Nephron progenitor cell (in vitro differentiated cells): ENCODE results near the gene CSRP1.

ENCODE experiments used
- DNase-seq: peaks from one replicate; pipeline ENCODE4 v3.0.0; 2021
- H3K27ac Mint-ChIP-seq: 2 replicates; pipeline ENCODE4 v1.8.0; 2021; ENCODE audit warnings: mild to moderate bottlenecking, moderate library complexity, mixed read lengths
- H3K27me3 Mint-ChIP-seq: 2 replicates; pipeline ENCODE4 v1.8.0; 2021; ENCODE audit warnings: mild to moderate bottlenecking, low read depth, mixed read lengths; ENCODE audit not compliant: poor library complexity
- H3K36me3 Mint-ChIP-seq: 2 replicates; pipeline ENCODE4 v1.8.0; 2021; ENCODE audit warnings: low read depth, mixed read lengths
- H3K4me1 Mint-ChIP-seq: 2 replicates; pipeline ENCODE4 v1.8.0; 2021; ENCODE audit warnings: mixed read lengths
- H3K4me3 Mint-ChIP-seq: 2 replicates; pipeline ENCODE4 v1.8.0; 2021; ENCODE audit warnings: mild to moderate bottlenecking, moderate library complexity, mixed read lengths
- H3K9me3 Mint-ChIP-seq: 2 replicates; pipeline ENCODE4 v1.8.0; 2021; ENCODE audit warnings: mild to moderate bottlenecking, moderate library complexity, mixed read lengths
- CTCF ChIP-seq: fragments of 200-600 bp; sonication (generic); IDR thresholded peaks from 2 replicates; pipeline ENCODE4 v1.5.0; 2021; ENCODE audit warnings: antibody characterized with exemption

The CSRP1 gene

GRCh38 chr1:201538612-201539551 lies 32.0 kb upstream of the CSRP1 start, which contains the start of gene NAV1:
TSS of gene NAV1 (plus strand) at chr1:201539127. CDS start at chr1:201622885, 83,758 bp downstream.
- H3K4me3 Mint-ChIP-seq, result peak within 1 kb of the TSS; percentile 83
- peaks cover 48% of the 10 kb centered on the region for H3K4me1 Mint-ChIP-seq
- no peak for TF ChIP-seq CTCF
- H3K9me3 Mint-ChIP-seq, result no peaks in the 10 kb centered on the region
- DNase-seq, result peak; percentile 80
- peaks cover 90% of the 10 kb centered on the region for H3K27me3 Mint-ChIP-seq
- H3K36me3 Mint-ChIP-seq, result no peaks in the 10 kb centered on the region
- H3K27ac Mint-ChIP-seq, result no peak within 1 kb of the TSS

- Mint-ChIP-seq H3K4me1 (peaks cover 48% of the 10 kb centered on the region), H3K4me3 (peak overlapping the region; percentile 82), H3K9me3 (no peaks in the 10 kb centered on the region), H3K27ac (no peak overlapping the region), H3K27me3 (peaks cover 90% of the 10 kb centered on the region), H3K36me3 (no peaks in the 10 kb centered on the region)
- no peak for DNase-seq
- no peak for TF ChIP-seq CTCF
Observed at GRCh38 chr1:201537891-201538611, 31.1 kb upstream of the CSRP1 start.

- Mint-ChIP-seq H3K27ac (no peak overlapping the region), H3K36me3 (no peaks in the 10 kb centered on the region), H3K27me3 (peaks cover 90% of the 10 kb centered on the region), H3K9me3 (no peaks in the 10 kb centered on the region), H3K4me3 (no peak overlapping the region), H3K4me1 (peaks cover 48% of the 10 kb centered on the region)
- TF ChIP-seq CTCF, result no peak
- DNase-seq, result no peak
Observed at GRCh38 chr1:201537467-201537866, 30.5 kb upstream of the CSRP1 start.

GRCh38 chr1:201537028-201537427 lies 30.1 kb upstream of the CSRP1 start:
- H3K27me3 Mint-ChIP-seq, result peaks cover 85% of the 10 kb centered on the region
- no peak for TF ChIP-seq CTCF
- no peaks in the 10 kb centered on the region for H3K36me3 Mint-ChIP-seq
- H3K4me3 Mint-ChIP-seq, result no peak overlapping the region
- H3K4me1 Mint-ChIP-seq, result peaks cover 52% of the 10 kb centered on the region
- no peak for DNase-seq
- H3K9me3 Mint-ChIP-seq, result no peaks in the 10 kb centered on the region
- no peak overlapping the region for H3K27ac Mint-ChIP-seq

- TF ChIP-seq CTCF, result no peak
- Mint-ChIP-seq H3K27me3 (peaks cover 81% of the 10 kb centered on the region), H3K27ac (no peak overlapping the region), H3K9me3 (no peaks in the 10 kb centered on the region), H3K4me3 (no peak overlapping the region), H3K36me3 (no peaks in the 10 kb centered on the region), H3K4me1 (peaks cover 56% of the 10 kb centered on the region)
- DNase-seq, result no peak
Observed at GRCh38 chr1:201536558-201536957, 29.6 kb upstream of the CSRP1 start.
